H54 (cell line): ENCODE results near the gene NIPBL.

Source experiments
- DNase-seq: peaks from one replicate; pipeline ENCODE4 v3.0.0; 2011; ENCODE audit warnings: low spot score, mixed read lengths; ENCODE audit not compliant: insufficient read length
- FAIRE-seq: peaks from 3 replicates; lab custom pipeline; 2011; peaks lifted over from hg19 to GRCh38; lab: Jason Lieb, UNC
- POLR2A ChIP-seq: IDR thresholded peaks from 2 replicates; pipeline ENCODE4 v1.6.1; 2011; ENCODE audit warnings: low read depth, mild to moderate bottlenecking, low read length

NIPBL gene

GRCh38 chr5:36938129-36938528 is 61.6 kb downstream of the NIPBL start:
- no peak for TF ChIP-seq POLR2A
- FAIRE-seq (peak; percentile 33), DNase-seq (no peak)

- no peak for DNase-seq
- peak; percentile 68 for FAIRE-seq
- no peak for TF ChIP-seq POLR2A
Observed at GRCh38 chr5:36939969-36940858, 63.6 kb downstream of the NIPBL start.

DNA sequence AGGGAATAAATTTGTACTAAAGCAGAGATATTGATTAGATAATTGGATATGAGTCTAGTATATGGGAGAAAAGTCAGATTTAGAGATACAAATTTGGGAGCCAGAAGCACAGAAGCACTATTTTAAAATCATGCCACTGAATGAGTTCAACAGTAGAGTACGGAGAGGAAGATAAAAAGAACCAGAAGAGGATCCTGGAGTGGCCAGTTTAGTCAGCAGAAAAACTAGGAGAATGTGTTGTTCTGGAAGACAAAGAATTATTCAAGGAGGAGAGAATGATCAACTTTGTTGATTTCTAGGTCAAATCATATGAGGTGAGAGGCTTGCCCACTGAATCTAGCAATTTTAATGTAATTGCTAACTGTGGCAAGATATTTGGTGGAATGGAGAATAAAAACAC is 67.0 kb downstream of the NIPBL start:
- FAIRE-seq (peak; percentile 78), DNase-seq (no peak)

GRCh38 chr5:36944024-36944423 is 67.5 kb downstream of the NIPBL start:
- FAIRE-seq, result peak; percentile 45
- no peak for DNase-seq
- TF ChIP-seq POLR2A, result no peak

More for the DNA sequence above, 67.0 kb downstream of the NIPBL start:
- TF ChIP-seq POLR2A, result no peak

DNA sequence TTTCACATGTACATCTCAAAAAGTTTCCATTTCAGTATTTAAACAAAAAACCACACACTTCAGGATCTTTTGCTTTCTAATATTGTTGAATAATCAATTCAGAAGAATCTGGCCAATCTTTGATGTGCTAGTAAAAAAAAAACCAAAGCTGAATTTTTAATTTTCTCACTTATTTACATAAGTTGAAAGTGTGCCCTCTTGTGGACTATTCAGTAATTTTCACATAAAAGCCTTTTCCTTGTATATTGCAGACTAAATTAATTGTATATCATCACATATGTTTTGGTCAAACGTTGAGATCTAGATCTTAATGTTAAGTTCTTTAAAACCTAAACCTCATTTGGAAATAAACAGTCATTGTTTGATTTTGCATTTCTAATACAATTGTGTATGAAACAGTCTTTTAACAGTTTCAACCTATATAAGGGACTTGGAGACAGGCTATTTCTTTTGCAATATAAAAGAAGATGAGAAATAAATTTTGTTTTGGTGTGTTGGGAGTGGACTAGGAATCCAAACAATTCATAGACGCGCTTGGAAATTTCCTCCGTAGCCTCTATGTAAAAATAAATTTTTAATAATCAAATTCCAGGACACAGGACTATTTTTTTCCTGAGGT is 68.1 kb downstream of the NIPBL start:
- peak; percentile 75 for FAIRE-seq
- TF ChIP-seq POLR2A, result no peak
- DNase-seq, result no peak

GRCh38 chr5:36945687-36946086 is 69.1 kb downstream of the NIPBL start:
- FAIRE-seq, result peak; percentile 86
- no peak for DNase-seq
- TF ChIP-seq POLR2A, result no peak

- no peak for TF ChIP-seq POLR2A
- DNase-seq (no peak), FAIRE-seq (peak; percentile 57)
Observed at GRCh38 chr5:36946101-36946500, 69.5 kb downstream of the NIPBL start.

DNA sequence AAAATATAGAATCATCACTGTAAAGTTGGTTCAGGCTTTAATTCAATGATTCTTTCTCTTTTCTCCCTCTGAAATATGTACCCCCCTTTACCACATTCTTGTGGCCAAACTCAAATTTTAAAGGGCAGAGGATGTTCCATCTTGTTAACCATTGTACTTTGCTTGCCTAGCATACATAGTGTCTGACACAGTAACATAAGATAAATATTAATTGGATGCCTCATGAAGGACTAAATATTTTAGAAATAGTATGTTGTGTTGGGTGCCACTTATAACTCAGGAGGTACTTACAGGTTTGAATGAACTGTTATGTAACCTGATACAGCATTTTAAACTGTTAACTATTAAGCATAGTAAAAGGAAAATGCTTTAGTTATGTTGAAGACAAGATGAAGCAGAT is 71.5 kb downstream of the NIPBL start:
- FAIRE-seq, result no peak
- no peak for TF ChIP-seq POLR2A
- no peak for DNase-seq

DNA sequence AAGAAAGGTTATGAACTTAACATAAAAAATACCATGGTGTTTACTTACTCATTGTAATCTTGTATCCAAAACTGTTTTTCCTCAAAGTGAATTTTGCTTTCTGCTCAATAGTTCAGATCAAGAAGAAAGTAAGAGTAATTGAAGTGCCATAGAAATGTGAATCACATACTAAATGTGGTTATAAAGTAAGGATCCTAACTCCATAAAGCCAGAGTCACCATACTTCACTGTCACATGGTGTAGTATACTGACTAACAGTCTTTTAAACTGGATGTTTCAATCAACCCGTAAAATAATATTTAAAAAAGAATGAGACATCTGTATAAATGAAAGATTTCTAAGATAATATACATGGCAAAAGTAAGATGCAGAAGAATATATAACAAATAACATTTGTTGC is 72.1 kb downstream of the NIPBL start:
- no peak for TF ChIP-seq POLR2A
- DNase-seq, result no peak
- FAIRE-seq, result peak; percentile 92

- no peak for FAIRE-seq
- DNase-seq, result no peak
- TF ChIP-seq POLR2A, result no peak
Observed at GRCh38 chr5:36949593-36949992, 73.0 kb downstream of the NIPBL start.

DNA sequence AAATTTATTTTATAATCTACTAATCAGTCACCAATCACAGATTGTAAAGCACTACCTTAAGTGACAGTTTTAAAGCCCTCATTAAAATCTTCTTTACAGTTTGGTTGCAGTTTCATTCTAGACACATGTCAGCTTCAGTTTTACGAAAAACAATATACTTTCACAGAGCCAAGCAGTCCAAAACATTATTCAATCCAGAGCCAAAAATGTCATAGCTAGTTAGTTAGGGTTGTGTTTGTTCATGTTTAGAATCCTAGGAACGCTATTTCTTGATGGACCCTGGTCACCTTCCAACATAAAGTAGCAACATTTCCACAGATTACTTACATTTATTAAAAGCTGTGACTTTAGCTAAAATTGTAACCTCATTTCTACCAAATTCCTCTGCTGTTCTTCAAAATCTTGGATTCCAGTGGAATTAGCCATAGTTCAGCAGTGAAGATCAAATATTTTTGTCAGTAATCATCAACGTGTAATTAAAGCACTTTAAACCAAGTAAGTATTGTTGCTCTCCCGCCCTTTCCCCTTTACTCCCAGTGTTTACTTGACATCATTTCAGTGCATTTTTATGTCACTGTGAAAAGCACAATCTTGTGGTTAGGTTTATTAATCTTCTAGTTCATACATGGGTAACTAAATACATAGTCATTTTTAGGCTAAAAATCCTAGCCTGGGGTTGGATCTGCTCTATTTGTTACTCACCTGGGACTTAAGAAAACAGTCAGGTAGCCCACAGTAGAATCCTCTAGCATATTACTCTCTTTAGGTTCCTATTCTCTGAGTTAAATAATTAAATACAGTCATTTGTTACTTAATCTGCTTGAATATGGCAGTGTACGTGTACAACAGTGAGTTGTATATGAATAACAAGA is 74.3 kb downstream of the NIPBL start:
- peak; percentile 98 for FAIRE-seq
- no peak for DNase-seq
- TF ChIP-seq POLR2A, result no peak

DNA sequence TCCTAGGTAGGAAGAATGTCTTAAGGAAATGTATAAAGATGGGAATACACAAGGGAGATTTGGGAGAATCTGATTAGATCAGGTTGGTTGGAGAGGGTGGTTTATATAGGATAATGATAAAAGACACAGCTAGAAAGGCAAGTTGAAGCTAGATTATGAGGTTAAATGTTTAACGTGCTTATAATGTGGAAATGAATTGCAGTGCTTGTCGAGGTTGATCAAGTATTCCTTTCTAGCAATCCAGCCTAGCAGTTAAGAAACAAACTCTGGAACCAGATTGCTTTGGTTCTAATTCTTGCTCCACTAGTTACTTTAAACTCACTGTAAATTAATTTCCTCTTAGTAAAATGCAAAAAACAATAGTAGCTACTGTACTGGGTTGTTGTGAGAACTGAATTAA is 76.5 kb downstream of the NIPBL start:
- TF ChIP-seq POLR2A, result no peak
- DNase-seq (no peak), FAIRE-seq (peak; percentile 70)

DNA sequence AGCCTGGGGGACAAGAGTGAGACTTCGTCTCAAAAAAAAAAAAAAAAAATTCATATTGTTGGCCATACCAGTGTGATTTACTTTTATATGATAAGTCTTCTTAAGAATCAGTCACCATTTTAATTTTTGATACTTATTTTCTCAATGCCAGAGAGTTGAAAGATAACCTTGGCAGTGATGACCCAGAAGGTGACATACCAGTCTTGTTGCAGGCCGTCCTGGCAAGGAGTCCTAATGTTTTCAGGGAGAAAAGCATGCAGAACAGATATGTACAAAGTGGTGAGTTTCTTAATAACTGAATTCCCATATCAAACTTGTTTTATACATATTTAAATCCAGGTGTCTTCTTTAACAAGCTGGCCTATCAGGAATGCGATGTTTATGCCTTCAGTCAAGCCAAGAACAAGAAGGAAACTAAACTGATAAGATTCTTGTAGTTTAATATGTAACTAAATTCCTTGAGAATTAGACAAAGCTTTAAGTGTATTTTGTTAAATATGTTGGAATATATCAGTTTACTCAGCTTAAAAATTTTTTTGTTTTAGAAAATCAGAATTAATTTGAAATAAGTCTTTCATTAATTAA is 81.5 kb downstream of the NIPBL start:
- no peak for DNase-seq
- TF ChIP-seq POLR2A, result no peak
- FAIRE-seq, result no peak
